Measurements from ENCODE around the gene FCAMR. TPM values are rescaled to one million over a fixed set of nuclear protein-coding genes. Genes with fewer than 3 reads are reported as not detected.

The FCAMR gene
- total RNA-seq, 1 experiment from 2014 or later = not detected

- POLR2A ChIA-PET (ENCODE audit: low non-redundant PET) = no interaction called here
- no TSS peak for BruUV-seq (replicated peaks)
- Histone ChIP-seq H3K36me3 (ENCODE audit: insufficient read depth, low read length, poor library complexity, severe bottlenecking) (no peaks in the 10 kb centered on the region), H3K27me3 (replicated peaks; ENCODE audit: insufficient read depth, low read depth, low read length, poor library complexity) (peaks cover 68% of the 10 kb centered on the region), H3K4me3 (ENCODE audit: low read depth, low read length, poor library complexity, severe bottlenecking) (no peak overlapping the region), H3K4me1 (ENCODE audit: insufficient read depth, low read length, poor library complexity, severe bottlenecking) (no peaks in the 10 kb centered on the region), H3K9me3 (ENCODE audit: low read depth, low read length, poor library complexity, severe bottlenecking) (no peaks in the 10 kb centered on the region), H3K27ac (ENCODE audit: low read depth, low read length, poor library complexity, severe bottlenecking) (no peak overlapping the region)
- TF ChIP-seq EZH2 (IDR thresholded peaks at IDR 0.05; ENCODE audit: borderline replicate concordance, low read depth, low read length, poor library complexity, severe bottlenecking) (no peak), CTCF (conservative IDR thresholded peaks at IDR 0.05; ENCODE audit: low read depth, low read length) (no peak)
- CTCF ChIA-PET = no interaction called here
- intact Hi-C loops (cut with micrococcal nuclease; ENCODE audit: unreplicated experiment) = loop anchor here (10.0 kb wide), 2 partner anchors 353 to 513 kb away; partner anchors contain the start of genes DYRK3 and IKBKE
- no peak for DNase-seq (ENCODE audit: low spot score)
Observed at GRCh38 chr1:206987873-206988272, 17.6 kb upstream of the FCAMR start.

GRCh38 chr1:206986885-206987284, 16.6 kb upstream of the FCAMR start:
- no peaks in the 10 kb centered on the region for H3K4me1 ChIP-seq (ENCODE audit: insufficient read depth, low read length, poor library complexity, severe bottlenecking)
- ChIA-PET POLR2A (ENCODE audit: low non-redundant PET) (no interaction called here), CTCF (no interaction called here)
- no peak overlapping the region for H3K4me3 ChIP-seq (ENCODE audit: low read depth, low read length, poor library complexity, severe bottlenecking)
- BruUV-seq (replicated peaks) = no TSS peak
- H3K9me3 ChIP-seq (ENCODE audit: low read depth, low read length, poor library complexity, severe bottlenecking) = no peaks in the 10 kb centered on the region
- no peaks in the 10 kb centered on the region for H3K36me3 ChIP-seq (ENCODE audit: insufficient read depth, low read length, poor library complexity, severe bottlenecking)
- no peak for DNase-seq (ENCODE audit: low spot score)
- no peak overlapping the region for H3K27ac ChIP-seq (ENCODE audit: low read depth, low read length, poor library complexity, severe bottlenecking)
- intact Hi-C loops (cut with micrococcal nuclease; ENCODE audit: unreplicated experiment) = loop anchor here (10.0 kb wide), 2 partner anchors 352 to 512 kb away; partner anchors contain the start of genes DYRK3 and IKBKE
- peaks cover 65% of the 10 kb centered on the region for H3K27me3 ChIP-seq (replicated peaks; ENCODE audit: insufficient read depth, low read depth, low read length, poor library complexity)
- no peak for TF ChIP-seq EZH2 (IDR thresholded peaks at IDR 0.05; ENCODE audit: borderline replicate concordance, low read depth, low read length, poor library complexity, severe bottlenecking)
- no peak for TF ChIP-seq CTCF (conservative IDR thresholded peaks at IDR 0.05; ENCODE audit: low read depth, low read length)

GRCh38 chr1:206986402-206986801, 16.1 kb upstream of the FCAMR start:
- TF ChIP-seq CTCF (conservative IDR thresholded peaks at IDR 0.05; ENCODE audit: low read depth, low read length) (no peak), EZH2 (IDR thresholded peaks at IDR 0.05; ENCODE audit: borderline replicate concordance, low read depth, low read length, poor library complexity, severe bottlenecking) (no peak)
- ChIA-PET POLR2A (ENCODE audit: low non-redundant PET) (no interaction called here), CTCF (no interaction called here)
- H3K4me1 ChIP-seq (ENCODE audit: insufficient read depth, low read length, poor library complexity, severe bottlenecking) = no peaks in the 10 kb centered on the region
- H3K27me3 ChIP-seq (replicated peaks; ENCODE audit: insufficient read depth, low read depth, low read length, poor library complexity) = peaks cover 65% of the 10 kb centered on the region
- intact Hi-C loops (cut with micrococcal nuclease; ENCODE audit: unreplicated experiment) = loop anchor here (10.0 kb wide), 2 partner anchors 352 to 512 kb away; partner anchors contain the start of genes DYRK3 and IKBKE
- H3K9me3 ChIP-seq (ENCODE audit: low read depth, low read length, poor library complexity, severe bottlenecking) = no peaks in the 10 kb centered on the region
- H3K36me3 ChIP-seq (ENCODE audit: insufficient read depth, low read length, poor library complexity, severe bottlenecking) = no peaks in the 10 kb centered on the region
- H3K27ac ChIP-seq (ENCODE audit: low read depth, low read length, poor library complexity, severe bottlenecking) = no peak overlapping the region
- no TSS peak for BruUV-seq (replicated peaks)
- DNase-seq (ENCODE audit: low spot score) = no peak
- H3K4me3 ChIP-seq (ENCODE audit: low read depth, low read length, poor library complexity, severe bottlenecking) = no peak overlapping the region

Measured in A673 (cell line).